MM.1S (cell line): ENCODE data around the gene KRTAP2-2.
"Not testable (repeated sequence)": the region's sequence is repeated elsewhere in the genome, so short reads cannot be mapped to it uniquely, and the experiment has no call there.

Experiments
- DNase-seq: peaks from one replicate; pipeline ENCODE4 v3.0.0-alpha.2; 2015
- H2AFZ ChIP-seq: fragments of 300-600 bp; sonication (generic); 2 replicates; pipeline ENCODE4 v1.6.0; 2016; ENCODE audit warnings: antibody characterized with exemption, low read length
- H3F3A ChIP-seq: fragments of 300-600 bp; sonication (generic); 2 replicates; pipeline ENCODE4 v1.6.1; 2016; ENCODE audit warnings: mild to moderate bottlenecking, antibody characterized with exemption, low read length, moderate library complexity, mixed read lengths; ENCODE audit not compliant: insufficient read depth
- H3K27ac ChIP-seq: fragments of 300-600 bp; sonication (generic); 2 replicates; pipeline ENCODE4 v1.5.1; 2016; ENCODE audit warnings: mild to moderate bottlenecking, low read length
- H3K27me3 ChIP-seq: fragments of 300-600 bp; sonication (generic); replicated peaks from 2 replicates; pipeline ENCODE4 v1.6.0; 2016; ENCODE audit warnings: low read length; ENCODE audit not compliant: insufficient read depth
- H3K36me3 ChIP-seq: fragments of 300-600 bp; sonication (generic); replicated peaks from 2 replicates; pipeline ENCODE4 v1.6.1; 2016; ENCODE audit warnings: mild to moderate bottlenecking, low read length, mixed read lengths; ENCODE audit not compliant: insufficient read depth
- H3K4me1 ChIP-seq: fragments of 300-600 bp; sonication (generic); 2 replicates; pipeline ENCODE4 v1.6.1; 2016; ENCODE audit warnings: low read length, mixed read lengths
- H3K4me2 ChIP-seq: fragments of 300-600 bp; sonication (generic); 2 replicates; pipeline ENCODE4 v1.6.0; 2016; ENCODE audit warnings: low read depth, low read length
- H3K4me3 ChIP-seq: fragments of 300-600 bp; sonication (generic); 2 replicates; pipeline ENCODE4 v1.5.1; 2016; ENCODE audit warnings: low read length, mixed read lengths
- H3K79me2 ChIP-seq: fragments of 300-600 bp; sonication (generic); 2 replicates; pipeline ENCODE4 v1.6.1; 2016; ENCODE audit warnings: mixed run types, low read length, mixed read lengths
- H3K9ac ChIP-seq: fragments of 300-600 bp; sonication (generic); 2 replicates; pipeline ENCODE4 v1.6.1; 2016; ENCODE audit warnings: low read length, mixed read lengths
- H3K9me2 ChIP-seq: fragments of 300-600 bp; sonication (generic); replicated peaks from 2 replicates; pipeline ENCODE4 v1.6.1; 2016; ENCODE audit warnings: mild to moderate bottlenecking, low read length, mixed read lengths; ENCODE audit not compliant: insufficient read depth
- H3K9me3 ChIP-seq: fragments of 300-600 bp; sonication (generic); replicated peaks from 2 replicates; pipeline ENCODE4 v1.6.1; 2016; ENCODE audit warnings: mild to moderate bottlenecking, low read length, mixed read lengths; ENCODE audit not compliant: insufficient read depth
- H4K20me1 ChIP-seq: fragments of 300-600 bp; sonication (generic); 2 replicates; pipeline ENCODE4 v1.6.1; 2016; ENCODE audit warnings: mild to moderate bottlenecking, low read length, moderate library complexity, mixed read lengths; ENCODE audit not compliant: insufficient read depth
- CTCF ChIP-seq: fragments of 300-600 bp; sonication (generic); IDR thresholded peaks from 2 replicates; pipeline ENCODE4 v1.5.1; 2016; ENCODE audit warnings: antibody characterized with exemption, low read length, mixed read lengths
- EZH2 ChIP-seq: fragments of 300-600 bp; sonication (generic); optimal IDR thresholded peaks from 2 replicates; pipeline ENCODE3; 2017; ENCODE audit warnings: low read depth, mild to moderate bottlenecking, antibody characterized with exemption, low read length, mixed read lengths
- EZH2phosphoT487 ChIP-seq: fragments of 300-600 bp; sonication (generic); IDR thresholded peaks from 2 replicates; pipeline ENCODE4 v1.6.1; 2018; ENCODE audit warnings: antibody characterized with exemption, low read length

KRTAP2-2 gene

GRCh38 chr17:41049110-41049509 is 5.9 kb downstream of the KRTAP2-2 start:
- DNase-seq: no peak
- no peak overlapping the region for H3K27ac ChIP-seq
- H3K9me2 ChIP-seq: no peaks in the 10 kb centered on the region
- H3K4me1 ChIP-seq: no peaks in the 10 kb centered on the region
- no peak overlapping the region for H3K4me2 ChIP-seq
- no peak overlapping the region for H2AFZ ChIP-seq
- H3K4me3 ChIP-seq: no peak overlapping the region
- TF ChIP-seq EZH2phosphoT487: no peak
- TF ChIP-seq CTCF: no peak
- TF ChIP-seq EZH2: no peak
- H3F3A ChIP-seq: no peaks in the 10 kb centered on the region
- no peaks in the 10 kb centered on the region for H3K27me3 ChIP-seq
- H3K79me2 ChIP-seq: no peaks in the 10 kb centered on the region
- H4K20me1 ChIP-seq: no peaks in the 10 kb centered on the region
- no peaks in the 10 kb centered on the region for H3K9me3 ChIP-seq
- no peak overlapping the region for H3K9ac ChIP-seq
- no peaks in the 10 kb centered on the region for H3K36me3 ChIP-seq

- Histone ChIP-seq H3K27me3 (no peaks in the 10 kb centered on the region), H3K4me3 (no peak overlapping the region), H2AFZ (no peak overlapping the region), H3K9ac (no peak overlapping the region), H3K27ac (no peak overlapping the region), H3K9me2 (no peaks in the 10 kb centered on the region), H3F3A (no peaks in the 10 kb centered on the region), H4K20me1 (no peaks in the 10 kb centered on the region), H3K79me2 (no peaks in the 10 kb centered on the region), H3K4me1 (no peaks in the 10 kb centered on the region), H3K4me2 (no peak overlapping the region), H3K9me3 (no peaks in the 10 kb centered on the region), H3K36me3 (no peaks in the 10 kb centered on the region)
- DNase-seq: no peak
- TF ChIP-seq EZH2phosphoT487 (no peak), CTCF (no peak), EZH2 (no peak)
Observed at GRCh38 chr17:41048441-41048840, 6.6 kb downstream of the KRTAP2-2 start.

- not testable (repeated sequence) for H3F3A ChIP-seq, H2AFZ ChIP-seq, DNase-seq, H3K9ac ChIP-seq, H3K9me3 ChIP-seq, H3K4me2 ChIP-seq, H3K79me2 ChIP-seq, H3K9me2 ChIP-seq, H3K4me1 ChIP-seq, H4K20me1 ChIP-seq, H3K4me3 ChIP-seq, H3K36me3 ChIP-seq, H3K27me3 ChIP-seq, H3K27ac ChIP-seq
Observed at GRCh38 chr17:41046735-41047465, 8.1 kb downstream of the KRTAP2-2 start, which contains the start of gene KRTAP2-1. Gene KRTAP2-1 (minus strand): TSS chr17:41047316. CDS start chr17:41047267, 49 bp downstream.

- Histone ChIP-seq H3K4me3 (no peak overlapping the region), H3K27me3 (no peaks in the 10 kb centered on the region), H3K9me3 (no peaks in the 10 kb centered on the region), H3K9me2 (no peaks in the 10 kb centered on the region), H3K9ac (no peak overlapping the region), H3K36me3 (no peaks in the 10 kb centered on the region), H3F3A (no peaks in the 10 kb centered on the region), H4K20me1 (no peaks in the 10 kb centered on the region), H3K4me2 (no peak overlapping the region), H3K79me2 (no peaks in the 10 kb centered on the region), H2AFZ (no peak overlapping the region), H3K4me1 (no peaks in the 10 kb centered on the region), H3K27ac (no peak overlapping the region)
- TF ChIP-seq EZH2 (no peak), EZH2phosphoT487 (no peak), CTCF (no peak)
- DNase-seq: no peak
Observed at GRCh38 chr17:41042953-41043352, 12.1 kb downstream of the KRTAP2-2 start.

GRCh38 chr17:41040783-41041571 is 14.1 kb downstream of the KRTAP2-2 start, which contains the start of gene KRTAP1-1:
Gene KRTAP1-1 (minus strand): TSS chr17:41041450. CDS start chr17:41041397, 53 bp downstream.
- not testable (repeated sequence) for H4K20me1 ChIP-seq, H3K27me3 ChIP-seq, H3F3A ChIP-seq, H2AFZ ChIP-seq, H3K4me1 ChIP-seq, H3K27ac ChIP-seq, H3K9ac ChIP-seq, H3K9me2 ChIP-seq, DNase-seq, H3K4me3 ChIP-seq, H3K9me3 ChIP-seq, H3K79me2 ChIP-seq, H3K4me2 ChIP-seq, H3K36me3 ChIP-seq
